Measurements from ENCODE around the gene HEXD. TPM values are rescaled to one million over a fixed set of nuclear protein-coding genes. Genes with fewer than 3 reads are reported as not detected.

HEXD gene
- total and polyA plus RNA-seq, 12 donors: 8.9 to 292 (median 43.8) TPM

- peaks cover 14 to 22% of the 10 kb centered on the region in 2 donors for H3K4me1 ChIP-seq (replicated peaks in 1 of 2)
- peaks cover 0 to 92% of the 10 kb centered on the region in 2 donors for H3K36me3 ChIP-seq (replicated peaks in 1 of 2)
- no peak for DNase-seq
- TF ChIP-seq POLR2A (IDR thresholded peaks at IDR 0.05) (no peak), CTCF (IDR thresholded peaks at IDR 0.05) (no peak)
- H3K4me3 ChIP-seq: no peak overlapping the region
- no peaks in the 10 kb centered on the region for H3K27me3 ChIP-seq
- WGBS, 4 donors: 89 to 93% (median 91%) methylated on average over 6 to 7 of the region's 7 CpGs
- intact Hi-C loops (cut with DNase I): no loop called here
- peak overlapping the region in 2 of 5 donors; percentile 71 to 85 for H3K27ac ChIP-seq
- H3K9me3 ChIP-seq (replicated peaks in 1 of 3): no peaks in the 10 kb centered on the region
These were observed 47.0 kb downstream of the HEXD start for GRCh38 chr17:82465023-82465603.

- intact Hi-C loops (cut with DNase I): no loop called here
- Histone ChIP-seq H3K27ac (no peak overlapping the region), H3K4me1 (replicated peaks in 1 of 2) (peaks cover 12 to 17% of the 10 kb centered on the region in 2 donors), H3K9me3 (replicated peaks in 1 of 3) (no peaks in the 10 kb centered on the region), H3K27me3 (no peaks in the 10 kb centered on the region), H3K4me3 (no peak overlapping the region), H3K36me3 (replicated peaks in 1 of 2) (peaks cover 0 to 88% of the 10 kb centered on the region in 2 donors)
- TF ChIP-seq POLR2A (IDR thresholded peaks at IDR 0.05) (no peak), CTCF (IDR thresholded peaks at IDR 0.05) (no peak)
- no peak for DNase-seq
- 47 to 61% (median 56%) methylated on average over 7 of the region's 7 CpGs for WGBS, 4 donors
These were observed 50.5 kb downstream of the HEXD start for GRCh38 chr17:82468692-82469091.

DNA sequence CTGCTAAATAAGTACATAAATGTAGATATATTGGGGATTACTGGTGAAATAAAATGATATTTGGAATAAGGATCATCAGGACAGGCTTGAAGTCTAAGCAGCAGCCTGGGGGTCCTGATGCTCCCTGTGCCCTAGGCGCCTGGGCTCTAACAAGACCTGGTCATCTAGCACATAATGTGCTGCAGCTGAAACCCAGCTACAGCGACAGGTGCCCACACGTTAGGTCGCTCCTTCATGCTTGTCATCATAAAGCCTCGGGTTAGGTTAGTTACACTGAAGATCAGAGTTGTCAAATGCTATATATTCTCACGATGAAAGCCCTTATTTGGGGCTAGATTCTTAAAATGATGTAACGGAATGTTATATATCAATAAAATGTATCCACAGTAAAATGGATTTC, 51.9 kb downstream of the HEXD start:
- WGBS, 4 donors: 96 to 99% (median 98%) methylated on average over 7 of the region's 7 CpGs

More for the DNA sequence above, 51.9 kb downstream of the HEXD start:
- intact Hi-C loops (cut with DNase I): no loop called here
- peaks cover 3 to 7% of the 10 kb centered on the region in 2 donors for H3K4me1 ChIP-seq (replicated peaks in 1 of 2)
- no peak for DNase-seq
- no peak for TF ChIP-seq CTCF (IDR thresholded peaks at IDR 0.05)
- no peak for TF ChIP-seq POLR2A (IDR thresholded peaks at IDR 0.05)
- no peak overlapping the region for H3K4me3 ChIP-seq
- H3K9me3 ChIP-seq (replicated peaks in 1 of 3): no peaks in the 10 kb centered on the region
- H3K27me3 ChIP-seq: no peaks in the 10 kb centered on the region
- peaks cover 0 to 88% of the 10 kb centered on the region in 2 donors for H3K36me3 ChIP-seq (replicated peaks in 1 of 2)
- no peak overlapping the region for H3K27ac ChIP-seq
